Measurements from ENCODE around the gene CRNKL1.
A peak's percentile ranks its signal among the peaks of the same experiment; 100 is the strongest.

Gene CRNKL1

DNA sequence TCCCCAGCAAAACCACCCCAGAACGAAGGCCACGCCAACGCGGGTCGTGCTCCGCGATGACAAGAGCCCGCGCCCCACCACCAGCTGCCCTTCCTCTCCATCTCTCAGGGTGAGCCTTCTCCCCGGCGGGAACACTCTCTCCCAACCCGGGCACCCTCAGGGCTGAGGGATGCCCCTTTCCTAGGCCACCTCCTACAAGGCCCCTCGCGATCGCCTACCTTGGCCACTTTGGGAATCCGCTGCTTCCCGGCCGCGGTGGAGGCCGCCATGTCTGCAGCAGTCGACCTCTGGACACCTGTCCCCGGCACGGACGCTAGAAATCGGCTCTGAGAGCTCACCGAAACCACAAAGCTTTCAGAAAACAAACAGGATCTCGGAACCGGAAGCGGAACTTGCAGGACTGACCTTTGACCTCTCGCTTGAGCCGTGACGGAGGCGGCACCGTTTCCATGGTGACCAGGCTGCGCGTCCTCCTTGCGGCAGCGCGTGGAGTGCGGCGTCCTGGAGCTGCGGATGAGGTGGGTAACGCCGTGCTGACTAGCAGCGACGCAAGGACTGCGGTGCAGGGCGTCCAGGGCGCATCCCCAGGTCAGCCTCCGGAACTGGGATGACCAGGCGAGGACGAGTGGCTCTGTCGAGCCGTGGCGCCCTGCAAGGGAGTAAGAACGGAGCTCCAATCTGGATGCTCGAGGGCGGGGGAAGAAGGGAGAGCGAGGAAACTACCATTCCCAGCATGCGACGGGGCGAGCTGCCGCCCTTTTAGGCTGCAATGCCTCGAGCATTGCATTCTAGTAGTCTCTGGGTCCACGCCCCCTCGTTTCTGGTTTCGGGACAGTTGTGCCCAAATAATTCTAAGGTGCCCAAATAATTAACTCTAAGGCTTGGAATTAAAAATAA is at the start of gene CRNKL1, which contains the start of gene CFAP61:
Gene CRNKL1, minus strand, starts transcription at position 393 of the 897 bp plus-strand sequence. Its CDS starts 124 bp downstream, at position 269.
Gene CFAP61, plus strand, starts transcription at position 459 of the 897 bp plus-strand sequence. CDS start 4,122 bp downstream, outside the sequence.
- Histone ChIP-seq H3K9me3 (ENCODE audit: control insufficient read depth in 1 of 2, low read length in 2 of 2) (no peaks in the 10 kb centered on the region), H3K4me1 (ENCODE audit: control insufficient read depth in 1 of 2, insufficient read depth in 2 of 2, low read length in 2 of 2) (peaks cover 6 to 24% of the 10 kb centered on the region in 2 donors), H3K27me3 (ENCODE audit: low read depth, low read length) (no peaks in the 10 kb centered on the region), H3K27ac (ENCODE audit: low read length) (peak within 1 kb of the TSS; percentile 88), H3K36me3 (ENCODE audit: control insufficient read depth in 1 of 2, insufficient read depth in 2 of 2, low read length in 2 of 2) (peaks cover 29 to 33% of the 10 kb centered on the region in 2 donors), H3K4me3 (ENCODE audit: low read depth in 1 of 2, low read length in 2 of 2) (peak within 1 kb of the TSS; percentile 98 to 100)

GRCh38 chr20:20100881-20101280 is 48.6 kb upstream of the CRNKL1 start:
- H3K27ac ChIP-seq (ENCODE audit: low read length): no peak overlapping the region
- H3K27me3 ChIP-seq (ENCODE audit: low read depth, low read length): no peaks in the 10 kb centered on the region
- H3K4me3 ChIP-seq (ENCODE audit: low read depth in 1 of 2, low read length in 2 of 2): no peak overlapping the region
- H3K36me3 ChIP-seq (ENCODE audit: control insufficient read depth in 1 of 2, insufficient read depth in 2 of 2, low read length in 2 of 2): no peaks in the 10 kb centered on the region
- peaks cover 0 to 3% of the 10 kb centered on the region in 2 donors for H3K9me3 ChIP-seq (ENCODE audit: control insufficient read depth in 1 of 2, low read length in 2 of 2)
- no peaks in the 10 kb centered on the region for H3K4me1 ChIP-seq (ENCODE audit: control insufficient read depth in 1 of 2, insufficient read depth in 2 of 2, low read length in 2 of 2)

DNA sequence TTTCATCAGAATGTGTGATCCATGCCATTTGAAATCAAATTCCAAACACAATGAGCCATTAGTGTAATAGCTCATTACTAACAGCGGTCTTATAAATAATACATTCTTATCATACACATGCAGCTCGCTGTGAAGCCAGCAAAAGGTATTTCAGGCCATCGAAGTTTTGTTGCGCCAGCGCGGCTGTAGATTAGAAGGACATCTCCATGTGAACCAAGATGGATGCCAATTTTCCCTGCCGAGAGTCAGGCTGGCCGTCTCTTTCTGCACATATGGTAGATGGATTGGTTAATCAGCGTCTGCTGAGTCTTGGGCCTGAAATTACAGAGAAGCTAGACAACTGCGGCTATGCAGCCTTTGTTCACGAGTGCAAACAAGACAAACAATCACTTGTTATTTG is 44.2 kb upstream of the CRNKL1 start:
- no peak overlapping the region for H3K4me3 ChIP-seq (ENCODE audit: low read depth in 1 of 2, low read length in 2 of 2)
- H3K27me3 ChIP-seq (ENCODE audit: low read depth, low read length): no peaks in the 10 kb centered on the region
- H3K4me1 ChIP-seq (ENCODE audit: control insufficient read depth in 1 of 2, insufficient read depth in 2 of 2, low read length in 2 of 2): no peaks in the 10 kb centered on the region
- no peaks in the 10 kb centered on the region for H3K36me3 ChIP-seq (ENCODE audit: control insufficient read depth in 1 of 2, insufficient read depth in 2 of 2, low read length in 2 of 2)
- H3K27ac ChIP-seq (ENCODE audit: low read length): no peak overlapping the region
- H3K9me3 ChIP-seq (ENCODE audit: control insufficient read depth in 1 of 2, low read length in 2 of 2): no peaks in the 10 kb centered on the region

- H3K27ac ChIP-seq (ENCODE audit: low read length): no peak overlapping the region
- H3K9me3 ChIP-seq (ENCODE audit: control insufficient read depth in 1 of 2, low read length in 2 of 2): no peaks in the 10 kb centered on the region
- no peaks in the 10 kb centered on the region for H3K27me3 ChIP-seq (ENCODE audit: low read depth, low read length)
Measured at GRCh38 chr20:20095114-20095872, 43.0 kb upstream of the CRNKL1 start.

GRCh38 chr20:20094410-20094809 is 42.1 kb upstream of the CRNKL1 start:
- H3K27me3 ChIP-seq (ENCODE audit: low read depth, low read length): no peaks in the 10 kb centered on the region
- H3K9me3 ChIP-seq (ENCODE audit: control insufficient read depth in 1 of 2, low read length in 2 of 2): no peaks in the 10 kb centered on the region
- no peak overlapping the region for H3K27ac ChIP-seq (ENCODE audit: low read length)
- H3K4me3 ChIP-seq (ENCODE audit: low read depth in 1 of 2, low read length in 2 of 2): no peak overlapping the region
- H3K36me3 ChIP-seq (ENCODE audit: control insufficient read depth in 1 of 2, insufficient read depth in 2 of 2, low read length in 2 of 2): no peaks in the 10 kb centered on the region
- H3K4me1 ChIP-seq (ENCODE audit: control insufficient read depth in 1 of 2, insufficient read depth in 2 of 2, low read length in 2 of 2): no peaks in the 10 kb centered on the region

More at GRCh38 chr20:20095114-20095872, 43.0 kb upstream of the CRNKL1 start:
- Histone ChIP-seq H3K4me1 (ENCODE audit: control insufficient read depth in 1 of 2, insufficient read depth in 2 of 2, low read length in 2 of 2) (no peaks in the 10 kb centered on the region), H3K4me3 (ENCODE audit: low read depth in 1 of 2, low read length in 2 of 2) (no peak overlapping the region), H3K36me3 (ENCODE audit: control insufficient read depth in 1 of 2, insufficient read depth in 2 of 2, low read length in 2 of 2) (no peaks in the 10 kb centered on the region)

- Histone ChIP-seq H3K9me3 (ENCODE audit: control insufficient read depth in 1 of 2, low read length in 2 of 2) (no peaks in the 10 kb centered on the region), H3K4me1 (ENCODE audit: control insufficient read depth in 1 of 2, insufficient read depth in 2 of 2, low read length in 2 of 2) (no peaks in the 10 kb centered on the region), H3K27ac (ENCODE audit: low read length) (no peak overlapping the region), H3K36me3 (ENCODE audit: control insufficient read depth in 1 of 2, insufficient read depth in 2 of 2, low read length in 2 of 2) (no peaks in the 10 kb centered on the region), H3K4me3 (ENCODE audit: low read depth in 1 of 2, low read length in 2 of 2) (no peak overlapping the region), H3K27me3 (ENCODE audit: low read depth, low read length) (no peaks in the 10 kb centered on the region)
Measured at GRCh38 chr20:20092827-20093226, 40.6 kb upstream of the CRNKL1 start.

DNA sequence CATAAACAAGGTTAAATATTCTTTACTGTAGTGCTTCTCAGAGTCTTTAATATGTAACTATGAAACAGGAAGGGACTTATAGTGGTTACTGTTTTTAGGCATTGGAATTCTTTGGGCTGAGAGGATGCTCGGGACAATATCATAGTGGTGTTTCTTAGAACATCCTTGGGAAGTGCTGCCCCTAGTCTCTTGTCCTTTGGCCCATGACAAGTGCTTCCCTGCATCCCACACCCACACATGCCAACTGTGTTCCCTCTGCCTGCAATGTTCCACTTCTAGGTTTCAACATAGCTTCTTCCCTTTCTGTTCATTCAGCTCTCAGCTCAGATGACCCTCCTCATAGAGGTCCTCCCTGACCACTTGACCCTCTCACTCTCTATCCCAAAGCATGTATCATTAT is 37.7 kb upstream of the CRNKL1 start:
- Histone ChIP-seq H3K4me1 (ENCODE audit: control insufficient read depth in 1 of 2, insufficient read depth in 2 of 2, low read length in 2 of 2) (no peaks in the 10 kb centered on the region), H3K9me3 (ENCODE audit: control insufficient read depth in 1 of 2, low read length in 2 of 2) (no peaks in the 10 kb centered on the region), H3K27ac (ENCODE audit: low read length) (no peak overlapping the region), H3K36me3 (ENCODE audit: control insufficient read depth in 1 of 2, insufficient read depth in 2 of 2, low read length in 2 of 2) (no peaks in the 10 kb centered on the region), H3K27me3 (ENCODE audit: low read depth, low read length) (no peaks in the 10 kb centered on the region), H3K4me3 (ENCODE audit: low read depth in 1 of 2, low read length in 2 of 2) (no peak overlapping the region)

DNA sequence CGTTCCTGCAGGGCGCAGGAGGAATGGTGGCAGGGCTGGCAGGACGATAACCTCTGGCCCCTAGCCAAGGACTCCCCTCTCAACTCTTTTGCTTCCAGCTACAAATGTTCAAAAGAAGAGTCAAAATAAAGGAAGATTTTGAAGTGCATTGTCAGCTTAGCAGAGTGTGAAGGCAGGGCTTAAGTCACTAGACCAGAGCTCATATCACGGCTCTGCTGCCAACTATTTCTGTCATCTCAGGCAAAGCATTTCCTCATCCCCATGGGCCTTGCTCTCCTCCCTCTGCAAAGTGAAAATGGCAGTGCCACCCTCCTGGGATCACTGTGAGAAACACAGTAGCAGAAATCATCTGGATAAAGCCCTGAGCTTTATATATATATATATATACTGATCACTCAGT is 36.8 kb upstream of the CRNKL1 start:
- Histone ChIP-seq H3K4me1 (ENCODE audit: control insufficient read depth in 1 of 2, insufficient read depth in 2 of 2, low read length in 2 of 2) (peaks cover 0 to 7% of the 10 kb centered on the region in 2 donors), H3K27me3 (ENCODE audit: low read depth, low read length) (no peaks in the 10 kb centered on the region), H3K36me3 (ENCODE audit: control insufficient read depth in 1 of 2, insufficient read depth in 2 of 2, low read length in 2 of 2) (no peaks in the 10 kb centered on the region), H3K9me3 (ENCODE audit: control insufficient read depth in 1 of 2, low read length in 2 of 2) (no peaks in the 10 kb centered on the region), H3K4me3 (ENCODE audit: low read depth in 1 of 2, low read length in 2 of 2) (no peak overlapping the region), H3K27ac (ENCODE audit: low read length) (no peak overlapping the region)

- no peaks in the 10 kb centered on the region for H3K36me3 ChIP-seq (ENCODE audit: control insufficient read depth in 1 of 2, insufficient read depth in 2 of 2, low read length in 2 of 2)
- H3K9me3 ChIP-seq (ENCODE audit: control insufficient read depth in 1 of 2, low read length in 2 of 2): no peaks in the 10 kb centered on the region
- H3K27me3 ChIP-seq (ENCODE audit: low read depth, low read length): no peaks in the 10 kb centered on the region
- H3K4me3 ChIP-seq (ENCODE audit: low read depth in 1 of 2, low read length in 2 of 2): no peak overlapping the region
- peaks cover 0 to 9% of the 10 kb centered on the region in 2 donors for H3K4me1 ChIP-seq (ENCODE audit: control insufficient read depth in 1 of 2, insufficient read depth in 2 of 2, low read length in 2 of 2)
- no peak overlapping the region for H3K27ac ChIP-seq (ENCODE audit: low read length)
Measured at GRCh38 chr20:20085812-20086211, 33.5 kb upstream of the CRNKL1 start.

- no peaks in the 10 kb centered on the region for H3K36me3 ChIP-seq (ENCODE audit: control insufficient read depth in 1 of 2, insufficient read depth in 2 of 2, low read length in 2 of 2)
- no peak overlapping the region for H3K4me3 ChIP-seq (ENCODE audit: low read depth in 1 of 2, low read length in 2 of 2)
- no peak overlapping the region for H3K27ac ChIP-seq (ENCODE audit: low read length)
- H3K4me1 ChIP-seq (ENCODE audit: control insufficient read depth in 1 of 2, insufficient read depth in 2 of 2, low read length in 2 of 2): peaks cover 0 to 9% of the 10 kb centered on the region in 2 donors
- H3K9me3 ChIP-seq (ENCODE audit: control insufficient read depth in 1 of 2, low read length in 2 of 2): no peaks in the 10 kb centered on the region
- H3K27me3 ChIP-seq (ENCODE audit: low read depth, low read length): no peaks in the 10 kb centered on the region
Measured at GRCh38 chr20:20085071-20085470, 32.8 kb upstream of the CRNKL1 start.

DNA sequence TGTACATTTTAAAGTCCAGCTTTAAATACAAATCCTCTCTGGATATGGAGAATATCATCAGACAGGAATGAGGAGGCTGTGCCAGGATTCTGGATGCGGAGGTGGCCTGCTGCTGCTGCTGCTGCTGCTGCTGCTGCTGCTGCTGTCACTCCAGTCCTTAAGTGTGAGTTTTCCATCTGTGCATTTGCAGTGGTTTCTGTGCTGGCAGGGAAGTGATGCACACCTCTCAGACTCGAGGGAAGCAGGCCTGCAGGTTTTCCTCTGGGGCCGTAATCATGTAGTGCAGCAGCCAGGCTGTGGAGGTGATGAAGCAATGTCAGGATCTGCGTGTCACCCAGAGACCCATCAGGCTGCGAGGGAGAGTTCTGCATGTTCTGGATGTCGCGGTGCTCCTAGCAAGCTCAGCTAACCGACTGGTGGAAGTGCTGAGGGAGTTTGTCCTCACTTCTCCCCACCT is 32.1 kb upstream of the CRNKL1 start:
- Histone ChIP-seq H3K4me1 (ENCODE audit: control insufficient read depth in 1 of 2, insufficient read depth in 2 of 2, low read length in 2 of 2) (peaks cover 0 to 9% of the 10 kb centered on the region in 2 donors), H3K27ac (ENCODE audit: low read length) (no peak overlapping the region), H3K9me3 (ENCODE audit: control insufficient read depth in 1 of 2, low read length in 2 of 2) (no peaks in the 10 kb centered on the region), H3K27me3 (ENCODE audit: low read depth, low read length) (no peaks in the 10 kb centered on the region), H3K36me3 (ENCODE audit: control insufficient read depth in 1 of 2, insufficient read depth in 2 of 2, low read length in 2 of 2) (no peaks in the 10 kb centered on the region), H3K4me3 (ENCODE audit: low read depth in 1 of 2, low read length in 2 of 2) (no peak overlapping the region)
